HG03378 (cell line): Measurements from ENCODE around the gene DCPS.
"Not testable (repeated sequence)": the region's sequence is repeated elsewhere in the genome, so short reads cannot be mapped to it uniquely, and the experiment has no call there.

ENCODE experiments used
- ATAC-seq: cut with Tn5 transposase; IDR thresholded peaks from one replicate; pipeline ENCODE4 v1.9.1; 2021; ENCODE audit warnings: mild to moderate bottlenecking, moderate library complexity; ENCODE audit not compliant: unreplicated experiment

DCPS gene, protein sequence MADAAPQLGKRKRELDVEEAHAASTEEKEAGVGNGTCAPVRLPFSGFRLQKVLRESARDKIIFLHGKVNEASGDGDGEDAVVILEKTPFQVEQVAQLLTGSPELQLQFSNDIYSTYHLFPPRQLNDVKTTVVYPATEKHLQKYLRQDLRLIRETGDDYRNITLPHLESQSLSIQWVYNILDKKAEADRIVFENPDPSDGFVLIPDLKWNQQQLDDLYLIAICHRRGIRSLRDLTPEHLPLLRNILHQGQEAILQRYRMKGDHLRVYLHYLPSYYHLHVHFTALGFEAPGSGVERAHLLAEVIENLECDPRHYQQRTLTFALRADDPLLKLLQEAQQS

GRCh38 chr11:126303623-126304456 is at the start of gene DCPS:
Gene DCPS (plus strand): TSS chr11:126304060. CDS start chr11:126304081, 21 bp downstream.
- ATAC-seq = peak; percentile 73

DNA sequence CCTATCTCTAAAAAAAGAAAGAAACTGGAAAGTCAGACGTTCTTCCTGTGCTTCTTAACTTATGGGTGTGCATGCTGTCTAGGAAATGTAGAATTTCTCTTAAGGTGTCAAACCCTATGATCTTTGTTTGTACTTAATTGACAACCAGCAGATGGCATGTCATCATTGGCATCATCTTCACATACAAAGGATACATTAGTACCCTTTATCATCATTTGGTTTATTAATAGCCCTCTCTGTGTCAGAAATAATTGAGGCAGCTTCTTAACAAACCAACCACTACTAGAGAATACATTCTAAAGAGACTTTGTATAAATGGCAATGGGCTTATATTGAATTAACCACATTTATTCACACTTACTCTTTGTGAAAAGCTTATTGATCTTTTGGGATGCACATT is 49.0 kb upstream of the DCPS start:
- no peak for ATAC-seq

GRCh38 chr11:126255507-126255906 is 48.4 kb upstream of the DCPS start:
- not testable (repeated sequence) for ATAC-seq

DNA sequence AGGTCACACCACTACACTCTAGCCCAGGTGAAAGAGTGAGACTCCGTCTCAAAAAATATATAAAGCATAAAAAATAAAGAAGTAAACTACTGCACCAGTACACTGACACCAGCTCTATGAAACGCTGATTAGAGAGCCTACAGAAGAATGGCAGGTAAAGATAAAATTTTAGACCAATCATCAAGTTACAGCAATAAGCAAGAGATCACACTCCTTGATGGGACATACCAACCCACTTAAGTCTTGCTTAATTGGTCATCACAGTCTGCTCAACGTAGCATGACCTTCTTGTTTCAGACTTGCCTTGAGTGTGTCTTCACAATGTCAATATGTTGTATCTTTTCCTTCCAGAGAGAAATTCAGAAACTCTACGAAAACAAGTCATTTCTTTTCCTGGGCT is 47.6 kb upstream of the DCPS start:
- no peak for ATAC-seq

DNA sequence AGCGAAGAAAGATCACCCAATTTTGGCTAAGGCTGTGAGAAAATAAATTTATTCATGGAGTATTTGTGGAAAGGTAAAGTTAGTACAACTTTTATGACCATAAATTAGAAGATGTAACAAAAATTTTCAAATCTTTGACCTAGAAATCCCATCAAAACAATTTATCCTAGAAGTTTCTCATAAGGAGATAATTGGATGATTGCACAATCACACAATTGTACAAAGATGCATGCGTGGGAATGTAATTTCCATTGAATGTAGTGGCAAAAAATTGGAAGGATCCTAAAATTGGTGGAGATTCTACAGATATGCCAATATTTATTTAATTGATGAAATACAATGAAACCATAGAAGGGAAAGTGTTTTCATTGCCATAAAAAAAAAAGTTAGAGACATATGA is 46.7 kb upstream of the DCPS start:
- no peak for ATAC-seq

DNA sequence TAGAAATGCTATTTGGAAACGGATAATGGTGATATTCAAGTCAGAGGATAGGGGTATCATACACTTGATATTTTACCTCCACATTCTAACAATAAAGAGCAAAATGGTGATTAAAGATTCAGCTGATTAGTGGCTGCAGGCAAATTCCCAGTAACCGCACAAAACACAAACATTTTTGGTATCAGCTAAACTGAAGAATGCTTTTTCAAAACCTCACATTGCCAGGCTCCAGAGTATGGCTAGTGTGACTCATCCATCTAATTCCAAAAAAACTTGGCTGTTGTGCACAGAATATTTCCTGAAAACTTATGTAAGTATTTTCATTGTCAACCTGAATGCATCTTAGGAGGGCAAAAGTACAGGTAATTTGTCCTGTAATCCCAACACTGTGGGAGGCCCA is 46.1 kb upstream of the DCPS start:
- no peak for ATAC-seq

DNA sequence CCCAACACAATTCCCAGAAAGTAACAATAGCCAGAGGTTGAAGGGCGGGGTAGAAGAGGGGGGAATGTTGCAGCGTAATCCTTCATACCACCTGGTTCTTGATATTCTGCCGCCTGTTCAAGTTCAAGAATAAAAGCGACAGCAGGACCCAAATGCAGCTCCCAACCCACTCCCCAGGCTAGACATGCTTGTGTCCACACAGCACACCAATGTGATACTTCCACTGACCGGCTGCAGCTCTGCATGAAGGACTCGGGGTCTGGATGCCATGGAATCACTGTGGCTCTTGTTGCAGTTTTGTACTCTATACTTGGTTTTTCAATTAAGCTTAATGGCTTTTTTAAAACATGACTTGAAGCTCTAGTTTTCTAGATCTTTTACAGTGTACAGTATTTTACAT is 41.6 kb upstream of the DCPS start:
- ATAC-seq = no peak

DNA sequence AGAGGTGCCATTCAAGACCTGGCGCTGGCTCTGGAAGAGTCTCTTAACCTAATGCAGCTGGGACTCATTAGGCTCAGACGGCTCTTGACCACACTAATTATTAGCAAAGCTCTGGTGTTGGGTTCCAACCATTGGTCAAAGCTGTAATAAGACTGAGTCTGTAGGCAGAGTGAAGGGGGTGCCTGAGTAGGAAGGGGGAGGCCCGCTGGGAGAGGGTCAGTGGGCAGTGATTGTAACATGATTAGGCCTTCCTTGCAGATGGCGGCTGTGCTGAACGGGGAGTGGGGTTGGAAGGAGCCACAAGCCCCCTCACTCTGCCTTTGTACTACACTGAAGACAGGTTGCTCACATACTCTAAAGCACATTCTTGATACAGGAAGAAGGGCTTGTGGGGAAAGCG is 40.4 kb upstream of the DCPS start:
- no peak for ATAC-seq

DNA sequence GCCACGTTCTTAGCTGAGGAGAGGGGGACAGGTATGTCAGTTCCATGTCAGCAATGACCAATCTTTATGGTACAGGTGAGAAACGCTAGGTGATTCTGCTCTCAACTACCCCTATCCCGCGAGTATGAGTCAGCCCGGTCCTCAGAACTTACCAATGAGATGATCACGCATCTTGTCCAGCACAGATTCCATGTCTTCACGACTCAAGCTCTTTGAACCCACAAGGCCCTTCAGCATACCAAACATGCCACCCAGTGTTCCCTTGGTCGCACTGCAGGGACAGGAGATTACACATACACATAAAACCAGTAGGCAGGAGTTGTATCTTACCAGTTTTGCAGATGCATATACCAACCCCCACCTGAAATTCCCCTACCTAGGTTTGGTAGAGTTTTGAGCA is 38.0 kb upstream of the DCPS start:
- ATAC-seq = no peak

- no peak for ATAC-seq
Measured at GRCh38 chr11:126267650-126268049, 36.2 kb upstream of the DCPS start.

- no peak for ATAC-seq
Measured at GRCh38 chr11:126268361-126268707, 35.5 kb upstream of the DCPS start.

DNA sequence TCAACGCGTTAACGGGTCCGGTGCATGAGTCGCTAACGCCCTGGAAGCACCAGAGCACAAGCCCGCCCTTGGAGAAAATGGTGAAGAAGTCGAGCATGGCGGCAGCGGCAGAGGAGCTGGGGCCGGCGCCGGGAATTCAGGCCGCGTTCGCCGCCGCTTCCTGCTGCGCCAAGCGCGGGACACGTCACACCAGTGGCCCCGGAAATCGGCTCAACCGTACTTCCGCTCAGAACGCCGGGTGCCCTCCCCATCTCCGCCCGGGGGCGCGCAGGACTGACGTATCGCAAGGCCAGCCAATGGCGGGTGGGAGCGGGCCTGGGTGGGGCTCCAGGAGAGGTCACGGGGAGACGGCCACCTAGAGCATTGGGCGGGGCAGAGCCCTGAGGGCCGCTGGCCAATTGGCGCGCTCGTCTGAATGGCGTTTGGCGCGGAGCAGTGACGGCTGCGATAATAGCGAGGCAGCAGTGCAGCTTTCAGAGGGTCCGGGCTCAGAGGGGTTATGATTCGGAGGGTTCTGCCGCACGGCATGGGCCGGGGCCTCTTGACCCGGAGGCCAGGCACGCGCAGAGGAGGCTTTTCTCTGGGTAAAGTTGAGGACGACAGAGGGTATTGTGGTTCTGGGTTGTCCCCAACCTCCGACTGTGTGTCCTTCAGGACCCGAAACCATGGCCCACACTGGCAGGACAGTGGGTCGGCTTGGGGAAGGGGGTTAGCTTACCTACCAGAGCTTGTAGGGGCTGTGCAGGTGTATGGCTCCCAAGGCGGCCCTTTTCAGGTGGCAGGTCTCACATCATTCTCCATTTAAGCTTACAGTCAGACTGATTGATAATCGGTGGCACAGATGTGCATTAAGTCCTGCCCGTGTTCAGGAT is 34.9 kb upstream of the DCPS start, which contains the start of the genes FOXRED1 and SRPRA:
FOXRED1 (plus strand) TSS at position 447 of the 872 bp plus-strand sequence; CDS start at position 500, 53 bp downstream.
SRPRA (minus strand) TSS at position 188 of the 872 bp plus-strand sequence; CDS start at position 97, 91 bp downstream.
- peak; percentile 94 for ATAC-seq

- ATAC-seq = no peak
Measured at GRCh38 chr11:126277322-126277721, 26.5 kb upstream of the DCPS start.

DNA sequence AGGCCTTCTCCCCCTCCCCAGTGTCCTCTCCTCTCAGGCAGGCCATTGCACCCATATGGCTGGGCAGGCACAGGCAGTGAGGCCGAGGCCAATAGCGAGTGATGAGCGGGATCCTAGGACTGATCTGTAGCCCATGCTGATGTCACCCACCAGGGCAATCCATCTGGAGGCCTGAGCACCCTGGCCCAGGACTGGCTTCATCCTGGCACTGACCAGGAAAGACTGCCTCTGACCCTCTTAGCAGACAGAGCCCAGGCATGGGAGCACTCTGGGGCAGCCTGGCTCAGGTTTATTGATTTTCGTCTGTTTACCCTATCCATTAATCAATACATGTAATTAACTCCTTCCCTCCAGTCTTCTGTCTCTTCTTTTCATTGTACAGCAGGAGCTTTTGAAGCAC is 26.1 kb upstream of the DCPS start:
- ATAC-seq = no peak

- no peak for ATAC-seq
Measured at GRCh38 chr11:126279191-126279590, 24.7 kb upstream of the DCPS start.

DNA sequence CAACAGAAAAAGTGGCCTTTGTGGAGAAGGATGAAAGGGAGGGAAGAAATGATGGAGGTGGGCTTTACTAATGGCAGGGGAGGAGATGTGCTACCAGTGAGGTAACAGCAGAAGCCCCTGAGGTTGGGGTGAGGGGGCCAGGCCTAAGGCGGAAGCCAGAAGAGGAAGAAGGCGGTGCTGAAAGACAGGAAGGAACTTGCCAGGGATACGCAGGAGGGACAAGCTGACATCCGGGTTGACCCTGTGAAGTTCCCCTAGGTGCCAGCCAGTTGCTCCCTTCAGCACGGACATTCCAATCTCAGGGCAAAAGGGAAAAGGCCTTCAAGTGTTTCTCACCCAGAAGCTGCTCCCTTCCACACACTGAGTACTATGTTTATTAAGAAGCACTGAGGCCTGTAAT is 23.3 kb upstream of the DCPS start:
- no peak for ATAC-seq

GRCh38 chr11:126281245-126281644 is 22.6 kb upstream of the DCPS start:
- no peak for ATAC-seq

GRCh38 chr11:126281666-126282175 is 22.1 kb upstream of the DCPS start:
- ATAC-seq = no peak

- no peak for ATAC-seq
Measured at GRCh38 chr11:126282361-126282735, 21.5 kb upstream of the DCPS start.

- ATAC-seq = peak; percentile 38
Measured at GRCh38 chr11:126282736-126283591, 20.9 kb upstream of the DCPS start, which contains the start of gene TIRAP. Gene TIRAP (plus strand): TSS chr11:126283093. CDS start chr11:126290895, 7,802 bp downstream.
